ENCODE data around the gene KIF15.
"Not testable (repeated sequence)": the region's sequence is repeated elsewhere in the genome, so short reads cannot be mapped to it uniquely, and the experiment has no call there.

KIF15 gene

GRCh38 chr3:44761424-44762169 lies at the start of gene KIF15, which contains the start of gene KIAA1143:
Gene KIF15, plus strand, starts transcription at chr3:44761794. Its CDS starts 72 bp downstream, at chr3:44761866.
Gene KIAA1143, minus strand, starts transcription at chr3:44761619. Its CDS starts 17 bp downstream, at chr3:44761602.
- DNase-seq: peak; percentile 97

GRCh38 chr3:44712455-44713075 lies 49.0 kb upstream of the KIF15 start, which contains the start of gene ZNF502:
Gene ZNF502, plus strand, starts transcription at chr3:44712660. Its CDS starts 7,602 bp downstream, at chr3:44720262.
- peak; percentile 49 for DNase-seq

GRCh38 chr3:44721231-44722102 lies 40.1 kb upstream of the KIF15 start:
- no peak for DNase-seq

- DNase-seq: no peak
These were observed 39.5 kb upstream of the KIF15 start for GRCh38 chr3:44722103-44722401.

GRCh38 chr3:44729384-44729910 lies 32.1 kb upstream of the KIF15 start, which contains the start of gene ZNF501:
Gene ZNF501, plus strand, starts transcription at chr3:44729635. Its CDS starts 4,787 bp downstream, at chr3:44734422.
- peak; percentile 79 for DNase-seq

GRCh38 chr3:44734646-44735168 lies 26.9 kb upstream of the KIF15 start:
- no peak for DNase-seq

- no peak for DNase-seq
These were observed 532 bp upstream of the KIF15 start for GRCh38 chr3:44761101-44761423.

- DNase-seq: no peak
These were observed 630 bp downstream of the KIF15 start for GRCh38 chr3:44762170-44762677.

GRCh38 chr3:44762690-44763089 lies 1.1 kb downstream of the KIF15 start:
- no peak for DNase-seq

GRCh38 chr3:44764248-44764647 lies 2.7 kb downstream of the KIF15 start:
- no peak for DNase-seq

GRCh38 chr3:44771424-44772098 lies 10.0 kb downstream of the KIF15 start:
- no peak for DNase-seq

GRCh38 chr3:44772099-44772442 lies 10.5 kb downstream of the KIF15 start:
- DNase-seq: no peak

GRCh38 chr3:44782891-44783290 lies 21.3 kb downstream of the KIF15 start:
- no peak for DNase-seq

GRCh38 chr3:44795197-44795596 lies 33.6 kb downstream of the KIF15 start:
- no peak for DNase-seq

GRCh38 chr3:44802011-44802410 lies 40.4 kb downstream of the KIF15 start:
- DNase-seq: no peak

GRCh38 chr3:44803298-44803697 lies 41.7 kb downstream of the KIF15 start:
- no peak for DNase-seq

- DNase-seq: no peak
These were observed 44.4 kb downstream of the KIF15 start for GRCh38 chr3:44805960-44806359.

GRCh38 chr3:44814751-44815150 lies 53.2 kb downstream of the KIF15 start:
- no peak for DNase-seq

GRCh38 chr3:44816334-44816733 lies 54.7 kb downstream of the KIF15 start:
- DNase-seq: not testable (repeated sequence)

- DNase-seq: not testable (repeated sequence)
These were observed 59.6 kb downstream of the KIF15 start for GRCh38 chr3:44821206-44821605.

GRCh38 chr3:44825264-44825925 lies 63.8 kb downstream of the KIF15 start:
- DNase-seq: no peak

- no peak for DNase-seq
These were observed 65.6 kb downstream of the KIF15 start for GRCh38 chr3:44827196-44827595.
